ENCODE results near the gene ANKS1B. TPM values are rescaled to one million over a fixed set of nuclear protein-coding genes. Genes with fewer than 3 reads are reported as not detected.
A peak's percentile ranks its signal among the peaks of the same experiment; 100 is the strongest.

The ANKS1B gene
- total RNA-seq, 1 experiment from 2014 or later, result 18.8 TPM

GRCh38 chr12:98714426-98714825 is 1270.3 kb downstream of the ANKS1B start:
- BruUV-seq (replicated peaks), result no TSS peak
- POLR2A ChIA-PET, result no interaction called here

GRCh38 chr12:98709022-98709421 is 1275.7 kb downstream of the ANKS1B start:
- Mint-ChIP-seq H3K9me3 (ENCODE audit: unreplicated experiment) (no peaks in the 10 kb centered on the region), H3K27me3 (ENCODE audit: insufficient read depth, unreplicated experiment) (no peaks in the 10 kb centered on the region), H3K27ac (ENCODE audit: low read depth, unreplicated experiment) (no peak overlapping the region), H3K4me3 (ENCODE audit: unreplicated experiment) (no peak overlapping the region), H3K4me1 (ENCODE audit: insufficient read depth, unreplicated experiment) (no peaks in the 10 kb centered on the region), H3K36me3 (ENCODE audit: insufficient read depth, unreplicated experiment) (peaks cover 31% of the 10 kb centered on the region)
- no peak for TF ChIP-seq CTCF (IDR thresholded peaks at IDR 0.05; ENCODE audit: unreplicated experiment)
- ChIA-PET POLR2A (no interaction called here), CTCF (no interaction called here)
- intact Hi-C loops (cut with micrococcal nuclease), result no loop called here
- DNase-seq (ENCODE audit: unreplicated experiment), result no peak
- BruUV-seq (replicated peaks), result no TSS peak

More at GRCh38 chr12:98714426-98714825, 1270.3 kb downstream of the ANKS1B start:
- Mint-ChIP-seq H3K4me1 (ENCODE audit: insufficient read depth, unreplicated experiment) (no peaks in the 10 kb centered on the region), H3K27me3 (ENCODE audit: insufficient read depth, unreplicated experiment) (no peaks in the 10 kb centered on the region), H3K4me3 (ENCODE audit: unreplicated experiment) (no peak overlapping the region), H3K9me3 (ENCODE audit: unreplicated experiment) (no peaks in the 10 kb centered on the region), H3K36me3 (ENCODE audit: insufficient read depth, unreplicated experiment) (peaks cover 37% of the 10 kb centered on the region), H3K27ac (ENCODE audit: low read depth, unreplicated experiment) (peak overlapping the region; percentile 16)
- CTCF ChIA-PET, result no interaction called here
- no peak for TF ChIP-seq CTCF (IDR thresholded peaks at IDR 0.05; ENCODE audit: unreplicated experiment)
- no peak for DNase-seq (ENCODE audit: unreplicated experiment)
- intact Hi-C loops (cut with micrococcal nuclease), result no loop called here

- no peak for DNase-seq (ENCODE audit: unreplicated experiment)
- BruUV-seq (replicated peaks), result no TSS peak
- H3K4me1 Mint-ChIP-seq (ENCODE audit: insufficient read depth, unreplicated experiment), result peaks cover 5% of the 10 kb centered on the region
- no peak overlapping the region for H3K4me3 Mint-ChIP-seq (ENCODE audit: unreplicated experiment)
- no peaks in the 10 kb centered on the region for H3K9me3 Mint-ChIP-seq (ENCODE audit: unreplicated experiment)
- TF ChIP-seq CTCF (IDR thresholded peaks at IDR 0.05; ENCODE audit: unreplicated experiment), result no peak
- H3K27ac Mint-ChIP-seq (ENCODE audit: low read depth, unreplicated experiment), result no peak overlapping the region
- intact Hi-C loops (cut with micrococcal nuclease), result no loop called here
- CTCF ChIA-PET, result interaction anchor here (0.7 to 4.5 kb wide), 2 partner anchors 179 to 297 kb away, joined by 3 to 34 read pairs; no protein-coding TSS in a partner anchor
- H3K36me3 Mint-ChIP-seq (ENCODE audit: insufficient read depth, unreplicated experiment), result peaks cover 19% of the 10 kb centered on the region
- POLR2A ChIA-PET, result no interaction called here
- H3K27me3 Mint-ChIP-seq (ENCODE audit: insufficient read depth, unreplicated experiment), result no peaks in the 10 kb centered on the region
Measured at GRCh38 chr12:98701166-98701565, 1283.6 kb downstream of the ANKS1B start.

GRCh38 chr12:98699586-98699985 is 1285.2 kb downstream of the ANKS1B start:
- Mint-ChIP-seq H3K9me3 (ENCODE audit: unreplicated experiment) (no peaks in the 10 kb centered on the region), H3K36me3 (ENCODE audit: insufficient read depth, unreplicated experiment) (peaks cover 12% of the 10 kb centered on the region), H3K27me3 (ENCODE audit: insufficient read depth, unreplicated experiment) (no peaks in the 10 kb centered on the region), H3K27ac (ENCODE audit: low read depth, unreplicated experiment) (no peak overlapping the region), H3K4me1 (ENCODE audit: insufficient read depth, unreplicated experiment) (peaks cover 5% of the 10 kb centered on the region), H3K4me3 (ENCODE audit: unreplicated experiment) (no peak overlapping the region)
- TF ChIP-seq CTCF (IDR thresholded peaks at IDR 0.05; ENCODE audit: unreplicated experiment), result no peak
- intact Hi-C loops (cut with micrococcal nuclease), result loop anchor here (1.0 kb wide), 2 partner anchors 240 to 299 kb away; no protein-coding TSS in a partner anchor
- BruUV-seq (replicated peaks), result no TSS peak
- DNase-seq (ENCODE audit: unreplicated experiment), result no peak
- CTCF ChIA-PET, result interaction anchor here (0.5 to 2.5 kb wide), 27 partner anchors 8 to 1245 kb away, joined by 3 to 72 read pairs (median 4); no protein-coding TSS in a partner anchor
- POLR2A ChIA-PET, result interaction anchor here (0.6 to 0.8 kb wide), 2 partner anchors 190 to 239 kb away, joined by 3 read pairs; no protein-coding TSS in a partner anchor

All from MCF 10A (cell line).